GM12878 (cell line): ENCODE results near the gene DNAAF8. TPM values are rescaled to one million over a fixed set of nuclear protein-coding genes. Genes with fewer than 3 reads are reported as not detected.

Source experiments
- ATAC-seq: fragments of 200-7000 bp; cut with Tn5 transposase; 3 replicates; pipeline ENCODE4 v1.9.1; 2020; ENCODE audit warnings: mild to moderate bottlenecking, moderate library complexity
- BruUV-seq: library from RNA; stranded (reverse); fragments of 400-500 nt; replicated peaks from 2 replicates; lab custom pipeline; 2021; lab: Mats Ljungman, UMichigan
- CTCF ChIA-PET: fragments of 300-600 bp; sonication (Branson Sonifier 250); formaldehyde crosslinking; extraction: SDS; loops from one replicate; lab custom pipeline; 2021; ENCODE audit warnings: inconsistent platforms; lab: Yijun Ruan, JAX
- POLR2A ChIA-PET: fragments of 350-600 bp; formaldehyde crosslinking; extraction: SDS; loops from one replicate; lab custom pipeline; 2021; ENCODE audit warnings: inconsistent platforms; lab: Charles Lee
- RAD21 ChIA-PET: fragments of 300-600 bp; sonication (Branson Sonifier 250); formaldehyde crosslinking; loops from one replicate; lab custom pipeline; 2023; ENCODE audit warnings: antibody characterized with exemption; ENCODE audit not compliant: unreplicated experiment; lab: Charles Lee
- SMC1A ChIA-PET: fragments of 300-600 bp; sonication (Branson Sonifier 250); formaldehyde crosslinking; loops from one replicate; lab custom pipeline; 2023; ENCODE audit not compliant: unreplicated experiment, uncharacterized antibody; lab: Charles Lee
- DNase-seq: peaks from one replicate; pipeline ENCODE4 v3.0.0-alpha.2; 2011; ENCODE audit warnings: low read depth, low spot score
- FAIRE-seq: peaks from 3 replicates; lab custom pipeline; 2011; peaks lifted over from hg19 to GRCh38; lab: Jason Lieb, UNC
- H2AFZ ChIP-seq: 2 replicates; pipeline ENCODE4 v1.6.0; 2011; ENCODE audit warnings: low read depth, low read length, control low read depth; ENCODE audit not compliant: control insufficient read depth
- H3K27ac ChIP-seq: 2 replicates; pipeline ENCODE4 v1.5.1; 2011; ENCODE audit warnings: control low read depth; ENCODE audit not compliant: control insufficient read depth, insufficient read depth
- H3K27me3 ChIP-seq, 2 experiments: replicated peaks in 1 of 2; 2 replicates each; pipeline versions ENCODE4 v1.6.0 to v1.6.1; 2011; ENCODE audit warnings: low read length in 1 of 2; ENCODE audit not compliant: control insufficient read depth in 2 of 2, insufficient read depth in 2 of 2
- H3K36me3 ChIP-seq, 2 experiments: 2 replicates each; pipeline ENCODE4 v1.5.1; 2011; ENCODE audit warnings: low read length in 1 of 2; ENCODE audit not compliant: control insufficient read depth in 2 of 2, insufficient read depth in 2 of 2
- H3K4me1 ChIP-seq: 2 replicates; pipeline ENCODE4 v1.6.1; 2011; ENCODE audit warnings: mild to moderate bottlenecking, low read length, moderate library complexity, mixed read lengths; ENCODE audit not compliant: control insufficient read depth, insufficient read depth
- H3K4me2 ChIP-seq: 2 replicates; pipeline ENCODE4 v1.6.0; 2011; ENCODE audit warnings: control low read depth; ENCODE audit not compliant: control insufficient read depth, insufficient read depth
- H3K4me3 ChIP-seq: fragments of 200-600 bp; sonication (generic); 2 replicates; pipeline ENCODE4 v1.5.1; 2016
- H3K79me2 ChIP-seq: 2 replicates; pipeline ENCODE4 v1.6.0; 2011; ENCODE audit warnings: low read length; ENCODE audit not compliant: control insufficient read depth, insufficient read depth
- H3K9ac ChIP-seq: 2 replicates; pipeline ENCODE4 v1.8.0; 2011; ENCODE audit warnings: low read length, control low read depth, mixed read lengths; ENCODE audit not compliant: control insufficient read depth, insufficient read depth
- H3K9me3 ChIP-seq: replicated peaks from 3 replicates; pipeline ENCODE4 v1.5.1; 2011; ENCODE audit warnings: mild to moderate bottlenecking, low read length; ENCODE audit not compliant: control insufficient read depth, insufficient read depth
- H4K20me1 ChIP-seq: 2 replicates; pipeline ENCODE4 v1.6.0; 2011; ENCODE audit not compliant: control insufficient read depth, insufficient read depth
- ASH2L ChIP-seq: fragments of 300-600, 200-600 bp; sonication (generic); IDR thresholded peaks from 2 replicates; pipeline ENCODE4 v1.6.1; 2017; ENCODE audit warnings: low read depth, mild to moderate bottlenecking, borderline replicate concordance
- BHLHE40 ChIP-seq, 2 experiments: fragments of 450-650 bp in 1 of 2; IDR thresholded peaks; 2 replicates each; pipeline ENCODE4 v1.6.1; 2011 to 2017; ENCODE audit warnings: low read depth in 2 of 2, borderline replicate concordance in 1 of 2, improper control_type of control experiment in 1 of 2, low read length in 1 of 2, mild to moderate bottlenecking in 1 of 2
- CBFB ChIP-seq: IDR thresholded peaks from 2 replicates; pipeline ENCODE4 v1.6.1; 2016; ENCODE audit warnings: antibody characterized with exemption, low read depth
- EGR1 ChIP-seq, 2 experiments: IDR thresholded peaks; 1 replicate in 1 of 2; 2 replicates in 1 of 2; pipeline ENCODE4 v1.6.1; 2011 to 2012; ENCODE audit warnings: low read depth in 2 of 2, low read length in 2 of 2, borderline replicate concordance in 1 of 2, mild to moderate bottlenecking in 1 of 2, moderate library complexity in 1 of 2
- ETV6 ChIP-seq, 2 experiments: fragments of 450-650 bp in 1 of 2; IDR thresholded peaks in 1 of 2; conservative IDR thresholded peaks in 1 of 2; 2 replicates each; pipeline ENCODE4 v1.6.1; 2014; ENCODE audit warnings: antibody characterized with exemption in 1 of 2, borderline replicate concordance in 1 of 2, low read depth in 1 of 2, mild to moderate bottlenecking in 1 of 2, moderate library complexity in 1 of 2
- FOXM1 ChIP-seq: IDR thresholded peaks from 2 replicates; pipeline ENCODE4 v1.6.1; 2012; ENCODE audit warnings: low read depth, mild to moderate bottlenecking, inconsistent platforms, low read length, moderate library complexity
- IRF4 ChIP-seq: IDR thresholded peaks from 2 replicates; pipeline ENCODE4 v1.6.1; 2011; ENCODE audit warnings: low read depth, low read length
- KLF5 ChIP-seq: fragments of 450-650 bp; IDR thresholded peaks from 2 replicates; pipeline ENCODE4 v1.6.1; 2014; ENCODE audit warnings: mild to moderate bottlenecking; ENCODE audit not compliant: partially characterized antibody
- MAX ChIP-seq: IDR thresholded peaks from 2 replicates; pipeline ENCODE4 v1.6.1; 2012; ENCODE audit warnings: low read depth, low read length, improper control_type of control experiment
- POLR2A ChIP-seq: IDR thresholded peaks from 2 replicates; pipeline ENCODE4 v1.6.1; 2011; ENCODE audit warnings: low read depth, mild to moderate bottlenecking, low read length
- SRF ChIP-seq, 2 experiments: IDR thresholded peaks; 2 replicates each; pipeline ENCODE4 v1.6.1; 2011; ENCODE audit warnings: low read depth in 2 of 2, low read length in 2 of 2, mild to moderate bottlenecking in 1 of 2, moderate library complexity in 1 of 2
- TAF1 ChIP-seq: IDR thresholded peaks from 2 replicates; pipeline ENCODE4 v1.6.1; 2011; ENCODE audit warnings: mild to moderate bottlenecking, low read depth, low read length, borderline replicate concordance
- TCF7 ChIP-seq: IDR thresholded peaks from 2 replicates; pipeline ENCODE4 v1.6.1; 2014; ENCODE audit warnings: antibody characterized with exemption, borderline replicate concordance
- ZNF622 ChIP-seq: fragments of 450-650 bp; IDR thresholded peaks from 2 replicates; pipeline ENCODE4 v1.6.1; 2017; ENCODE audit warnings: mild to moderate bottlenecking, inconsistent platforms
- WGBS: methylation state at CpG from one replicate; pipeline ENCODE4 v1.1.6; 2016; ENCODE audit warnings: low lambda C conversion rate; ENCODE audit not compliant: insufficient replicate concordance, insufficient coverage; ENCODE audit errors: missing lambda C conversion rate; 5-methylcytosine and 5-hydroxymethylcytosine counted together
- in situ Hi-C: fragments of 300-500 bp; cut with MboI; formaldehyde crosslinking; loops from 9 replicates; pipeline ENCODE4 v1.14.3; 2018; ENCODE audit warnings: mixed read lengths
- intact Hi-C: fragments of 100-400 bp; cut with micrococcal nuclease; formaldehyde crosslinking; loops from one replicate; pipeline ENCODE4 v1.14.2; 2022; ENCODE audit not compliant: unreplicated experiment
- polyA plus RNA-seq, 11 experiments: library from polyadenylated mRNA; depleted of rRNA in 4 of 11; unstranded in 6 of 11; stranded (reverse) in 5 of 11; fragments of >200 nt; fragmentation: Nextera tagmentation in 4 of 11; fragmentation: Illumina TruSeq in 1 of 11; extraction: Ambion mirVana in 4 of 11; extraction: Trizol in 1 of 11; gene quantifications; 1 replicate in 1 of 11; 2 replicates in 10 of 11; pipeline versions ENCODE4 v1.2.1 to v1.2.3, GENCODE V29; 2011 to 2016; ENCODE audit warnings: inconsistent platforms in 2 of 11, missing spikeins in 2 of 11, low read depth in 1 of 11
- total RNA-seq, 4 experiments: library from RNA; depleted of rRNA in 3 of 4; stranded (reverse); fragments of >200 nt in 3 of 4; fragmentation: Illumina TruSeq in 1 of 4; extraction: Trizol in 1 of 4; gene quantifications; 2 replicates each; pipeline versions ENCODE4 v1.2.1 to v1.2.3, GENCODE V29; 2013 to 2021

The DNAAF8 gene
- total and polyA plus RNA-seq, 10 of the 15 experiments (the other 5 are each of a cell fraction or from before 2014, with no cell fraction given) = 0.01 to 0.78 (median 0.22) TPM; not detected in 2

- no peak overlapping the region for H3K27ac ChIP-seq
- intact Hi-C loops (no loop called here), in situ Hi-C loops (no loop called here)
- H3K79me2 ChIP-seq = no peaks in the 10 kb centered on the region
- FAIRE-seq = no peak
- no peaks in the 10 kb centered on the region for H3K9me3 ChIP-seq
- WGBS = 92% methylated on average over 13 of the region's 13 CpGs
- ChIA-PET SMC1A (no interaction called here), RAD21 (no interaction called here), POLR2A (no interaction called here), CTCF (no interaction called here)
- H3K4me2 ChIP-seq = no peak overlapping the region
- TF ChIP-seq ASH2L = no peak
- TF ChIP-seq BHLHE40 (IDR thresholded peaks at IDR 0.05; ENCODE audit: borderline replicate concordance in 1 of 2, low read depth in 2 of 2, low read length in 1 of 2) = peak in 1 of 2 experiments; percentile 26; a peak in 2 of 4 replicates
- H3K27me3 ChIP-seq = no peaks in the 10 kb centered on the region
- no peak overlapping the region for H3K9ac ChIP-seq
- ATAC-seq = no peak
- no TSS peak for BruUV-seq
- no peaks in the 10 kb centered on the region for H3K4me1 ChIP-seq
- DNase-seq = no peak
- no peak overlapping the region for H2AFZ ChIP-seq
- H3K36me3 ChIP-seq = peaks cover 10 to 45% of the 10 kb centered on the region in 2 experiments; a peak in 3 of 4 replicates
- no peaks in the 10 kb centered on the region for H4K20me1 ChIP-seq
- H3K4me3 ChIP-seq = no peak overlapping the region
Observed at GRCh38 chr16:4700380-4700996, 33.8 kb upstream of the DNAAF8 start.

GRCh38 chr16:4700997-4701743 is 33.2 kb upstream of the DNAAF8 start:
- Histone ChIP-seq H3K4me3 (no peak overlapping the region), H3K27ac (no peak overlapping the region), H3K4me1 (no peaks in the 10 kb centered on the region), H3K27me3 (no peaks in the 10 kb centered on the region), H3K4me2 (no peak overlapping the region), H3K79me2 (no peaks in the 10 kb centered on the region), H2AFZ (no peak overlapping the region), H3K9ac (no peak overlapping the region), H4K20me1 (no peaks in the 10 kb centered on the region), H3K36me3 (peaks cover 9 to 40% of the 10 kb centered on the region in 2 experiments; a peak in 3 of 4 replicates), H3K9me3 (no peaks in the 10 kb centered on the region)
- ChIA-PET RAD21 (no interaction called here), SMC1A (no interaction called here), CTCF (no interaction called here), POLR2A (no interaction called here)
- intact Hi-C loops = no loop called here
- no TSS peak for BruUV-seq
- in situ Hi-C loops = no loop called here
- ATAC-seq = no peak
- DNase-seq = no peak
- 91% methylated on average over 33 of the region's 33 CpGs for WGBS
- FAIRE-seq = no peak
- TF ChIP-seq CBFB (no peak), TAF1 (no peak), KLF5 (no peak), ZNF622 (no peak), MAX (no peak), SRF (IDR thresholded peaks at IDR 0.05; ENCODE audit: low read depth in 2 of 2, low read length in 2 of 2) (no peak), ETV6 (conservative IDR thresholded peaks at IDR 0.05 in 1 of 2, IDR thresholded peaks at IDR 0.05 in 1 of 2; ENCODE audit: borderline replicate concordance in 1 of 2, low read depth in 1 of 2) (no peak), EGR1 (IDR thresholded peaks at IDR 0.05; ENCODE audit: borderline replicate concordance in 1 of 2, low read depth in 2 of 2, low read length in 2 of 2) (no peak), TCF7 (no peak), FOXM1 (no peak), POLR2A (no peak), IRF4 (no peak)
